ENCODE measurements around the gene ITK.

The ITK gene

GRCh38 chr5:157148734-157149615, 31.7 kb upstream of the ITK start:
- no peak overlapping the region for H3K4me3 ChIP-seq (ENCODE audit: low read depth in 1 of 2, low read length in 2 of 2)
- peak; percentile 95 for ATAC-seq (ENCODE audit: insufficient read depth, low read depth)
- H3K4me1 ChIP-seq (ENCODE audit: insufficient read depth, low read length), result peaks cover 12% of the 10 kb centered on the region
- no peak overlapping the region for H3K4me2 ChIP-seq (ENCODE audit: insufficient read depth, low read length)
- peak; percentile 98 for TF ChIP-seq CTCF (IDR thresholded peaks at IDR 0.05; ENCODE audit: borderline replicate concordance, extremely low read depth, low read length, poor library complexity, severe bottlenecking)
- no peak for TF ChIP-seq EZH2 (IDR thresholded peaks at IDR 0.05; ENCODE audit: borderline replicate concordance, low read depth, low read length, severe bottlenecking)
- no peaks in the 10 kb centered on the region for H3K79me2 ChIP-seq (ENCODE audit: insufficient read depth, low read length)
- no peaks in the 10 kb centered on the region for H3K36me3 ChIP-seq (ENCODE audit: insufficient read depth, low read length)
- DNase-seq, result peak; percentile 86
- H3K9ac ChIP-seq (ENCODE audit: low read depth, low read length), result no peak overlapping the region; the same call in 1 of the 2 replicates
- no peaks in the 10 kb centered on the region for H3K27me3 ChIP-seq (ENCODE audit: insufficient read depth, low read length, poor library complexity)
- no peaks in the 10 kb centered on the region for H3K9me3 ChIP-seq (ENCODE audit: insufficient read depth, low read length, severe bottlenecking)
- peak overlapping the region; percentile 7; the same call in 1 of the 2 replicates for H2AFZ ChIP-seq (ENCODE audit: low read depth, low read length)
- no peaks in the 10 kb centered on the region for H4K20me1 ChIP-seq (ENCODE audit: insufficient read depth, low read length)
- peak overlapping the region; percentile 27; the same call in 1 of the 2 replicates for H3K27ac ChIP-seq (ENCODE audit: low read length)

DNA sequence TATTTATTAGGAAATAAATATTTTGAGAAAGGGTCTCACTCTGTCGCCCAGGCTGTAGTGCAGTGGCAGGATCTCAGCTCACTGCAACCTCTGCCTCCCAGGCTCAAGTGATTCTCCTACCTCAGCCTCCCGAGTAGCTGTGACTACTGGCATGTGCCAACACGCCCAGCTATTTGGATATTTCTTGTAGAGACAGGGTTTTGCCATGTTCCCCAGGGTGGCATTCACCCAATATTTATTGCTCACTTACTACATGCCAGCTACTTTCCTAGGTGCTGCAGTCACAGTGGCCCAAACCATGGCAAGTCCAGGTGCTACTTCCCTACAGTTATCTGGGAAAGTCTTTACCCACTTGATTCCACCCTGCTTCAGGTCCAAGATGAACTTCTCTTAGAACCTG, 29.6 kb upstream of the ITK start:
- no peak overlapping the region for H3K9ac ChIP-seq (ENCODE audit: low read depth, low read length)
- H3K4me1 ChIP-seq (ENCODE audit: insufficient read depth, low read length), result peaks cover 9% of the 10 kb centered on the region
- H3K4me3 ChIP-seq (ENCODE audit: low read depth in 1 of 2, low read length in 2 of 2), result no peak overlapping the region
- H3K4me2 ChIP-seq (ENCODE audit: insufficient read depth, low read length), result no peak overlapping the region
- no peaks in the 10 kb centered on the region for H4K20me1 ChIP-seq (ENCODE audit: insufficient read depth, low read length)
- H3K79me2 ChIP-seq (ENCODE audit: insufficient read depth, low read length), result no peaks in the 10 kb centered on the region
- TF ChIP-seq CTCF (IDR thresholded peaks at IDR 0.05; ENCODE audit: borderline replicate concordance, extremely low read depth, low read length, poor library complexity, severe bottlenecking) (no peak), EZH2 (IDR thresholded peaks at IDR 0.05; ENCODE audit: borderline replicate concordance, low read depth, low read length, severe bottlenecking) (no peak)
- H3K36me3 ChIP-seq (ENCODE audit: insufficient read depth, low read length), result no peaks in the 10 kb centered on the region
- H3K9me3 ChIP-seq (ENCODE audit: insufficient read depth, low read length, severe bottlenecking), result no peaks in the 10 kb centered on the region
- 0 out of 2 replicates have a peak overlapping the region, but pooled peaks have one; percentile 44 for H3K27ac ChIP-seq (ENCODE audit: low read length)
- H2AFZ ChIP-seq (ENCODE audit: low read depth, low read length), result no peak overlapping the region
- ATAC-seq (ENCODE audit: insufficient read depth, low read depth), result no peak
- no peaks in the 10 kb centered on the region for H3K27me3 ChIP-seq (ENCODE audit: insufficient read depth, low read length, poor library complexity)
- DNase-seq, result no peak

- H3K9me3 ChIP-seq (ENCODE audit: insufficient read depth, low read length, severe bottlenecking), result no peaks in the 10 kb centered on the region
- H2AFZ ChIP-seq (ENCODE audit: low read depth, low read length), result no peak overlapping the region
- no peak overlapping the region for H3K4me3 ChIP-seq (ENCODE audit: low read depth in 1 of 2, low read length in 2 of 2)
- no peaks in the 10 kb centered on the region for H3K27me3 ChIP-seq (ENCODE audit: insufficient read depth, low read length, poor library complexity)
- no peaks in the 10 kb centered on the region for H3K79me2 ChIP-seq (ENCODE audit: insufficient read depth, low read length)
- no peak overlapping the region for H3K4me2 ChIP-seq (ENCODE audit: insufficient read depth, low read length)
- no peaks in the 10 kb centered on the region for H3K4me1 ChIP-seq (ENCODE audit: insufficient read depth, low read length)
- H3K9ac ChIP-seq (ENCODE audit: low read depth, low read length), result no peak overlapping the region
- TF ChIP-seq EZH2 (IDR thresholded peaks at IDR 0.05; ENCODE audit: borderline replicate concordance, low read depth, low read length, severe bottlenecking), result no peak
- TF ChIP-seq CTCF (IDR thresholded peaks at IDR 0.05; ENCODE audit: borderline replicate concordance, extremely low read depth, low read length, poor library complexity, severe bottlenecking), result no peak
- ATAC-seq (ENCODE audit: insufficient read depth, low read depth) (no peak), DNase-seq (no peak)
- no peaks in the 10 kb centered on the region for H4K20me1 ChIP-seq (ENCODE audit: insufficient read depth, low read length)
- no peaks in the 10 kb centered on the region for H3K36me3 ChIP-seq (ENCODE audit: insufficient read depth, low read length)
- no peak overlapping the region for H3K27ac ChIP-seq (ENCODE audit: low read length)
These were observed 25.3 kb upstream of the ITK start for GRCh38 chr5:157155297-157155696.

All from DND-41 (cell line).